Esophagus squamous epithelium (tissue), 4 donors: Measurements from ENCODE around the gene PHACTR2.
"Not testable (repeated sequence)": the region's sequence is repeated elsewhere in the genome, so short reads cannot be mapped to it uniquely, and the experiment has no call there.

Source experiments
- POLR2A ChIP-seq, 4 donors: fragments of 450-650 bp; IDR thresholded peaks; one replicate each; pipeline ENCODE4 v1.6.1; 2017; ENCODE audit warnings: antibody characterized with exemption in 4 of 4, mild to moderate bottlenecking in 4 of 4, moderate library complexity in 3 of 4
- TF ChIP-seq, protein P1 (sequence below), 6 experiments: fragments of 450-650 bp in 4 of 6; fragments of 200-600 bp in 2 of 6; sonication (generic) in 2 of 6; IDR thresholded peaks; one replicate each; pipeline ENCODE4 v1.5.1; 2016 to 2019; ENCODE audit warnings: antibody characterized with exemption in 6 of 6, mild to moderate bottlenecking in 4 of 6, moderate library complexity in 4 of 6

- TF ChIP-seq, protein P1, sequence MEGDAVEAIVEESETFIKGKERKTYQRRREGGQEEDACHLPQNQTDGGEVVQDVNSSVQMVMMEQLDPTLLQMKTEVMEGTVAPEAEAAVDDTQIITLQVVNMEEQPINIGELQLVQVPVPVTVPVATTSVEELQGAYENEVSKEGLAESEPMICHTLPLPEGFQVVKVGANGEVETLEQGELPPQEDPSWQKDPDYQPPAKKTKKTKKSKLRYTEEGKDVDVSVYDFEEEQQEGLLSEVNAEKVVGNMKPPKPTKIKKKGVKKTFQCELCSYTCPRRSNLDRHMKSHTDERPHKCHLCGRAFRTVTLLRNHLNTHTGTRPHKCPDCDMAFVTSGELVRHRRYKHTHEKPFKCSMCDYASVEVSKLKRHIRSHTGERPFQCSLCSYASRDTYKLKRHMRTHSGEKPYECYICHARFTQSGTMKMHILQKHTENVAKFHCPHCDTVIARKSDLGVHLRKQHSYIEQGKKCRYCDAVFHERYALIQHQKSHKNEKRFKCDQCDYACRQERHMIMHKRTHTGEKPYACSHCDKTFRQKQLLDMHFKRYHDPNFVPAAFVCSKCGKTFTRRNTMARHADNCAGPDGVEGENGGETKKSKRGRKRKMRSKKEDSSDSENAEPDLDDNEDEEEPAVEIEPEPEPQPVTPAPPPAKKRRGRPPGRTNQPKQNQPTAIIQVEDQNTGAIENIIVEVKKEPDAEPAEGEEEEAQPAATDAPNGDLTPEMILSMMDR (IDR thresholded peaks at IDR 0.05), result not testable (repeated sequence)
- not testable (repeated sequence) for TF ChIP-seq POLR2A (IDR thresholded peaks at IDR 0.05)
These were observed 28.4 kb upstream of the PHACTR2 start for GRCh38 chr6:143649319-143649718.
